PC-3 (cell line): ENCODE results near the gene CORO6. TPM values are rescaled to one million over a fixed set of nuclear protein-coding genes. Genes with fewer than 3 reads are reported as not detected.

Experiments used
- ATAC-seq: fragments of 200-7000 bp; cut with Tn5 transposase; 2 replicates; pipeline ENCODE4 v1.9.1; 2020; ENCODE audit warnings: mild to moderate bottlenecking, moderate library complexity
- BruUV-seq: library from RNA; stranded (reverse); fragments of 400-500 nt; replicated peaks from 2 replicates; lab custom pipeline; 2021; lab: Mats Ljungman, UMichigan
- CTCF ChIA-PET: fragments of 300-600 bp; sonication (Branson Sonifier 250); formaldehyde crosslinking; loops from one replicate; lab custom pipeline; 2022; ENCODE audit warnings: antibody characterized with exemption; lab: Charles Lee
- POLR2A ChIA-PET: fragments of 300-600 bp; sonication (Branson Sonifier 250); formaldehyde crosslinking; loops from one replicate; lab custom pipeline; 2022; ENCODE audit warnings: antibody characterized with exemption; ENCODE audit not compliant: unreplicated experiment; lab: Charles Lee
- DNase-seq: peaks from one replicate; pipeline ENCODE4 v3.0.0-alpha.2; 2015
- H2AFZ ChIP-seq: fragments of 300-600 bp; sonication (generic); 2 replicates; pipeline ENCODE4 v1.6.0; 2016; ENCODE audit warnings: antibody characterized with exemption, low read length
- H3F3A ChIP-seq: fragments of 300-600 bp; sonication (generic); one replicate; pipeline ENCODE4 v1.6.0; 2017; ENCODE audit warnings: antibody characterized with exemption, low read length, control low read depth, mild to moderate bottlenecking; ENCODE audit not compliant: unreplicated experiment
- H3K27ac ChIP-seq: fragments of 300-600 bp; sonication (generic); 2 replicates; pipeline ENCODE4 v1.5.1; 2016; ENCODE audit warnings: mild to moderate bottlenecking, low read length
- H3K27me3 ChIP-seq: fragments of 300-600 bp; sonication (generic); 2 replicates; pipeline ENCODE4 v1.6.1; 2016; ENCODE audit warnings: low read length, mixed read lengths
- H3K36me3 ChIP-seq: fragments of 300-600 bp; sonication (generic); 2 replicates; pipeline ENCODE4 v1.6.1; 2016; ENCODE audit warnings: low read depth, mixed run types, low read length, mixed read lengths
- H3K4me1 ChIP-seq: fragments of 300-600 bp; sonication (generic); 2 replicates; pipeline ENCODE4 v1.5.1; 2016; ENCODE audit warnings: low read length; ENCODE audit not compliant: insufficient read depth
- H3K4me2 ChIP-seq: fragments of 300-600 bp; sonication (generic); 2 replicates; pipeline ENCODE4 v1.6.0; 2016; ENCODE audit warnings: low read length
- H3K4me3 ChIP-seq: fragments of 300-600 bp; sonication (generic); 2 replicates; pipeline ENCODE4 v1.5.1; 2016; ENCODE audit warnings: mild to moderate bottlenecking, low read length, mixed read lengths
- H3K79me2 ChIP-seq: fragments of 300-600 bp; sonication (generic); 2 replicates; pipeline ENCODE4 v1.6.1; 2017; ENCODE audit warnings: low read length, mixed read lengths
- H3K9ac ChIP-seq: fragments of 300-600 bp; sonication (generic); 2 replicates; pipeline ENCODE4 v1.6.0; 2016; ENCODE audit warnings: mild to moderate bottlenecking, low read length
- H3K9me2 ChIP-seq: fragments of 300-600 bp; sonication (generic); replicated peaks from 2 replicates; pipeline ENCODE4 v1.6.1; 2016; ENCODE audit warnings: mixed run types, low read length, mixed read lengths
- H3K9me3 ChIP-seq: fragments of 300-600 bp; sonication (generic); 2 replicates; pipeline ENCODE4 v1.6.1; 2016; ENCODE audit warnings: low read length, mixed read lengths
- H4K20me1 ChIP-seq: fragments of 300-600 bp; sonication (generic); 2 replicates; pipeline ENCODE4 v1.6.1; 2016; ENCODE audit warnings: low read length, mixed read lengths
- EZH2 ChIP-seq: fragments of 300-600 bp; sonication (generic); IDR thresholded peaks from one replicate; pipeline ENCODE4 v1.6.1; 2017; ENCODE audit warnings: antibody characterized with exemption, mild to moderate bottlenecking, low read length; ENCODE audit not compliant: unreplicated experiment
- EZH2phosphoT487 ChIP-seq: fragments of 300-600 bp; sonication (generic); IDR thresholded peaks from 2 replicates; pipeline ENCODE4 v1.6.1; 2018; ENCODE audit warnings: mild to moderate bottlenecking, antibody characterized with exemption, low read length, borderline replicate concordance
- intact Hi-C: fragments of 100-400 bp; cut with micrococcal nuclease; formaldehyde crosslinking; loops from 2 replicates; pipeline ENCODE4 v1.9.0; 2023
- total RNA-seq: library from RNA; depleted of rRNA; stranded (reverse); fragments of >200 nt; gene quantifications from 2 replicates; pipeline ENCODE4 v1.2.3, GENCODE V29; 2014
- TF ChIP-seq, protein P1 (sequence below): fragments of 300-600 bp; sonication (generic); conservative IDR thresholded peaks from 2 replicates; pipeline ENCODE4 v1.5.1; 2017; ENCODE audit warnings: antibody characterized with exemption, low read depth, mild to moderate bottlenecking, low read length

Gene CORO6
- total RNA-seq, 1 experiment from 2014 or later: 0.44 TPM

DNA sequence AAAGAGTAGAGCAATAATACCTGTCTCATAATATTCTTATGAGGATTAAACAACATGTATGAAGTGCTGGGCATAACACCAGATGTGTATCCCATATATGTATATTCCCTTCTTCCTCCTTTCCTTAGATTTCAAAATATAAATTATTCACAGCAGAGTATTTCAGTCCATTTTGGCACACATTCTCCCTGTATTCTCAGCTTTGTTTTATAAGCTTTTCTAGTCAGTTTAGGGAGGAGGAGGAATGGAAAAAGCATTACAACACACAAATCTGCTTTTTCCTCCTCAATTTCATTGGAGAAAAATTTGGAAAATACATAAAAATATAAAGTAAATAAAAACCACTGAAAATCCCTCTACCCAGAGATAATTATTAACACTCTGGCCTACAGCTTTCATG lies 46.6 kb upstream of the CORO6 start:
- Histone ChIP-seq H2AFZ (no peak overlapping the region), H3K4me2 (no peak overlapping the region), H4K20me1 (no peaks in the 10 kb centered on the region), H3K27ac (no peak overlapping the region), H3K4me3 (no peak overlapping the region), H3K9me2 (no peaks in the 10 kb centered on the region), H3K36me3 (no peaks in the 10 kb centered on the region; the same call in 1 of the 2 replicates), H3K79me2 (no peaks in the 10 kb centered on the region), H3K9ac (no peak overlapping the region), H3K4me1 (peaks cover 19% of the 10 kb centered on the region), H3K27me3 (no peaks in the 10 kb centered on the region), H3F3A (peaks cover 8% of the 10 kb centered on the region), H3K9me3 (no peaks in the 10 kb centered on the region)
- DNase-seq (no peak), ATAC-seq (no peak)
- CTCF ChIA-PET: no interaction called here
- BruUV-seq: no TSS peak
- POLR2A ChIA-PET: no interaction called here
- TF ChIP-seq, protein P1, sequence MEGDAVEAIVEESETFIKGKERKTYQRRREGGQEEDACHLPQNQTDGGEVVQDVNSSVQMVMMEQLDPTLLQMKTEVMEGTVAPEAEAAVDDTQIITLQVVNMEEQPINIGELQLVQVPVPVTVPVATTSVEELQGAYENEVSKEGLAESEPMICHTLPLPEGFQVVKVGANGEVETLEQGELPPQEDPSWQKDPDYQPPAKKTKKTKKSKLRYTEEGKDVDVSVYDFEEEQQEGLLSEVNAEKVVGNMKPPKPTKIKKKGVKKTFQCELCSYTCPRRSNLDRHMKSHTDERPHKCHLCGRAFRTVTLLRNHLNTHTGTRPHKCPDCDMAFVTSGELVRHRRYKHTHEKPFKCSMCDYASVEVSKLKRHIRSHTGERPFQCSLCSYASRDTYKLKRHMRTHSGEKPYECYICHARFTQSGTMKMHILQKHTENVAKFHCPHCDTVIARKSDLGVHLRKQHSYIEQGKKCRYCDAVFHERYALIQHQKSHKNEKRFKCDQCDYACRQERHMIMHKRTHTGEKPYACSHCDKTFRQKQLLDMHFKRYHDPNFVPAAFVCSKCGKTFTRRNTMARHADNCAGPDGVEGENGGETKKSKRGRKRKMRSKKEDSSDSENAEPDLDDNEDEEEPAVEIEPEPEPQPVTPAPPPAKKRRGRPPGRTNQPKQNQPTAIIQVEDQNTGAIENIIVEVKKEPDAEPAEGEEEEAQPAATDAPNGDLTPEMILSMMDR: no peak
- TF ChIP-seq EZH2: no peak
- intact Hi-C loops: no loop called here

DNA sequence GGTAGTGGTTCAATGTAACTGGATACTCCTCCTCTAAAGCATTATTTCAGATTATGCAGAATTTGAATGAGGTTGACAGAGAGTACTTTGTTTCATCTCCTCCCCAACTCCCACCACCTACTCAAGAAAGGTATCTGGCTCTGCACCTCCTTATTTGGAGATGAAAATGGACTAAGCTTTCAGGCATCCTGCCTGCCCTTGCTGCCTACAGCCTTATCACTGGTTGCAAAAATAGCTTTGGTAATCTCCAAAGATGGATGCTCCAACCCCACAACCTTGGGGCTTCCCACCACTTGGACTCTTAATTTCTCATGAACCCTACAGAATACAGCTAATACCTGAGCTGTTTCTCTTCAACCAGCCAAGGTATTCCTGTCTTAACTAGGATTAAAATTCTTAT lies 45.3 kb upstream of the CORO6 start:
- H3K9me2 ChIP-seq: no peaks in the 10 kb centered on the region
- no peaks in the 10 kb centered on the region for H3K27me3 ChIP-seq
- peaks cover 8% of the 10 kb centered on the region for H3F3A ChIP-seq
- ChIA-PET POLR2A (interaction anchor here (0.6 kb wide), 1 partner anchor 256 kb away, joined by 4 read pairs; no protein-coding TSS in a partner anchor), CTCF (no interaction called here)
- TF ChIP-seq, protein P1: no peak
- TF ChIP-seq EZH2 (no peak), EZH2phosphoT487 (no peak)
- peaks cover 31% of the 10 kb centered on the region for H3K4me1 ChIP-seq
- no peak overlapping the region for H3K27ac ChIP-seq
- BruUV-seq: no TSS peak
- no peak overlapping the region for H3K4me3 ChIP-seq
- no peaks in the 10 kb centered on the region for H4K20me1 ChIP-seq
- H3K9me3 ChIP-seq: no peaks in the 10 kb centered on the region
- no peak overlapping the region for H3K4me2 ChIP-seq
- DNase-seq (no peak), ATAC-seq (no peak)
- H3K36me3 ChIP-seq: no peaks in the 10 kb centered on the region; the same call in 1 of the 2 replicates
- H3K79me2 ChIP-seq: no peaks in the 10 kb centered on the region
- intact Hi-C loops: no loop called here
- no peak overlapping the region for H3K9ac ChIP-seq
- H2AFZ ChIP-seq: no peak overlapping the region

DNA sequence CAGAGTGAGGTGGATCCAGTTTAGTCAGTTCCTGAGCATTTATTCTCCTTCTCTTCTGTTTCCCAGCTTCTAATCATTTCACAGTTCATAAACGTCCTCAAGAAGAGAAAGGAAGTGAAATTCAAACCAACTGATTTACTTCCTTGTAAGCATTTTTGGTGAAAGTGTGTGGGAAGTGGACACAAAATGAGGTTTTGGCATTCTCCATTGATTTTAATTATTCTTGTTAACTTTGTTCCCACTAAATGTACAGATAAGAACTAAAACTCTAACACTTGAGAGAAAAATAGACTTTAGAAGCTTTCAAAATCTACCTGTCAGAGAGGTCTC lies 42.7 kb upstream of the CORO6 start:
- no peaks in the 10 kb centered on the region for H4K20me1 ChIP-seq
- H3K27me3 ChIP-seq: no peaks in the 10 kb centered on the region
- no peaks in the 10 kb centered on the region for H3K9me3 ChIP-seq
- H3F3A ChIP-seq: peaks cover 8% of the 10 kb centered on the region
- H3K79me2 ChIP-seq: no peaks in the 10 kb centered on the region
- DNase-seq (no peak), ATAC-seq (no peak)
- no peak overlapping the region for H2AFZ ChIP-seq
- H3K4me2 ChIP-seq: peak overlapping the region; percentile 67
- H3K4me1 ChIP-seq: peaks cover 32% of the 10 kb centered on the region
- intact Hi-C loops: loop anchor here (2.0 kb wide), 1 partner anchor 27 kb away; no protein-coding TSS in a partner anchor
- no peak overlapping the region for H3K4me3 ChIP-seq
- peak overlapping the region; percentile 59 for H3K9ac ChIP-seq
- ChIA-PET CTCF (interaction anchor here (0.6 to 1.2 kb wide), 3 partner anchors 8 to 142 kb away, joined by 4 to 7 read pairs (median 5); no protein-coding TSS in a partner anchor), POLR2A (interaction anchor here (0.5 to 0.6 kb wide), 2 partner anchors 79 to 178 kb away, joined by 3 to 5 read pairs; no protein-coding TSS in a partner anchor)
- no TSS peak for BruUV-seq
- H3K36me3 ChIP-seq: no peaks in the 10 kb centered on the region; the same call in 1 of the 2 replicates
- TF ChIP-seq EZH2 (no peak), EZH2phosphoT487 (no peak)
- TF ChIP-seq, protein P1: no peak
- no peaks in the 10 kb centered on the region for H3K9me2 ChIP-seq
- H3K27ac ChIP-seq: peak overlapping the region; percentile 97
